Skeletal muscle cell (primary cell): ENCODE measurements around the gene SLX1A.
"Not testable (repeated sequence)": the region's sequence is repeated elsewhere in the genome, so short reads cannot be mapped to it uniquely, and the experiment has no call there.

ENCODE experiments used
- DNase-seq: peaks from one replicate; pipeline ENCODE4 v3.0.0-alpha.2; 2010; ENCODE audit warnings: low read depth
- H3K4me3 ChIP-seq: 2 replicates; pipeline ENCODE4 v1.5.1; 2011; ENCODE audit warnings: low read depth, mild to moderate bottlenecking, control low read depth, low read length, moderate library complexity

SLX1A gene

DNA sequence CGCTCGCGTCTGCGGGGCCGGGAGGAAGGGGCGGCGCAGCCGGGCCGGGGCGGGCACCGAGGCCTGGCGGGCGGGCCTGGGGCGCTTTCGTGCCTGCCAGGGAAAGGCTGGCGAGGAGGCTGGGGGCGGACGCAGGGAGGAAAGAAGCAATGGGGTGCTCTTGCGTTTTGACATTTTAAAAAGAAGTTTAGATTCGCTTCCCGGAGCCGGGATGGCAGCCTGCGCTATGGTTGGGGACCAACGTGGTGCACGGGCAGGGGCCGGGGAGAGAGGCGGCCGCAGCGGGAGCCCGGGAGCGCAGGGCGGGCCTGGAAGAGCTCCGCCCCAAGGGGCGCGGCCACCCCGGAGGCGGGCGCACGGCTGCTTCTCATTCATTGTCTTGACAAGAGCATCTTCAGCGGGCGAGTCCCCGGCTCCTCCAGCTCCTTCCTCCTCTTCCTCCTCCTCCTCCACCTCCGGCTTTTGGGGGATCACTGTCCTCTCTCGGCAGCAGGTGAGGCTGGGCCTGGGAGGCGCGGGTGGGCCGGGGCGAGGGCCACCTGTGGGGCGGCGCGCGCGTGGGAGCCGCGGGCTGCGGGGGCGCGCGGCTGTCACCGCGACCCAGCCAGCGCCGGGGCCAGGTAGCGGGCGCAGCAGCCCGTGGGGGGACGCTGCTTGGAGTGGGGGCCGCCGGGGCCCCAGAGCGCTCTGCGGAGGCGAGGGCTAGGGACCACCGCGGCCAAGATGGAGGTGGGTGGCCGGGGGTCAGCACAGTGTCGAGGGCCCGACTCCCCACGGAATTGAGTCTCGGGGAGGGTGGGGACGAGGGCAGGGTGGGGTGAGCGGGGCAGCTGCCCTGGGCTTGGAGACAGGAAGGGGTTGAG is 10.2 kb upstream of the SLX1A start, which contains the start of gene CORO1A:
TSS of gene CORO1A (plus strand) at position 370 of the 863 bp plus-strand sequence. CDS start 1,608 bp downstream, outside the sequence.
- peak; percentile 25 for DNase-seq

DNA sequence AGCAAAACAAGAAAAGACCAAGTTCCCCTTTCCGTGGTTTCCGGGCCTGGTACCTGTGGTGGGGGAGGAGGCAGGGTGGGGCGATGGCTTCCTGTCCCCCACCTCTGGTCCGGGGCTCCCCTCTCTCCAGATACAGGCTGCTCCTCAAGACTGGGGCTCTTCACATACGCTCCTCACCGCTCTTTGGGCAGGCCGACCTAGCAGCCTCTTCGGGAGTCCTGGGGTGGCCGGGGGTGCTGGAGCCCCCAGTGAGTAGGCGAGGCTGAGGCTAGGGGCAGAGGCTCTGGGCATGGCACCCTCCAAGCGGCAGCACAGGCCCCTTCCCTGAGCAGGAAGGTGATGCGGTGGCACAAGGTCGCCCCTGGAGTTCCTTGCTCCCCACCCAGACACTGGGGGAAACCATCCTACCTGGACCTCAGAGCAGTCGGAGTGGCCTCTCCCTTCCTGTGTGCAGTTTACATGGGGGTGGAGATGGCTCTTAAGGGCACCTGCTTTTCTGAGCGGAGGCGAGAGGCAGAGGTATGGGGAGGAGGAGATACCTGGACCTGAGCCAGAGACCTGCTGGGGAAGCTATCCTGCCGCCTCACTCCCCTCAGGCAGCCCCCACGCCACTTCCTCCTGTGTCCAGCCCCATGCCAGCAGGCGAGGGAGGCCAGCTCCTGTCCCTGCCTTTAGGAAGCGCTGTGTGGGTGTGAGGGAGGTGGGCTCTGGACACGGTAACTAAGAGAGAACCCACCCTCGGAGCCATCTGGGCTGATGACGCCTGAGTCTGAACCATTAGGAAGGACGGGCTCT is 9.4 kb upstream of the SLX1A start:
- no peak for DNase-seq
- H3K4me3 ChIP-seq, result peak overlapping the region; percentile 55

More for the DNA sequence above, 10.2 kb upstream of the SLX1A start, which contains the start of gene CORO1A:
- peak within 1 kb of the TSS; percentile 55 for H3K4me3 ChIP-seq

DNA sequence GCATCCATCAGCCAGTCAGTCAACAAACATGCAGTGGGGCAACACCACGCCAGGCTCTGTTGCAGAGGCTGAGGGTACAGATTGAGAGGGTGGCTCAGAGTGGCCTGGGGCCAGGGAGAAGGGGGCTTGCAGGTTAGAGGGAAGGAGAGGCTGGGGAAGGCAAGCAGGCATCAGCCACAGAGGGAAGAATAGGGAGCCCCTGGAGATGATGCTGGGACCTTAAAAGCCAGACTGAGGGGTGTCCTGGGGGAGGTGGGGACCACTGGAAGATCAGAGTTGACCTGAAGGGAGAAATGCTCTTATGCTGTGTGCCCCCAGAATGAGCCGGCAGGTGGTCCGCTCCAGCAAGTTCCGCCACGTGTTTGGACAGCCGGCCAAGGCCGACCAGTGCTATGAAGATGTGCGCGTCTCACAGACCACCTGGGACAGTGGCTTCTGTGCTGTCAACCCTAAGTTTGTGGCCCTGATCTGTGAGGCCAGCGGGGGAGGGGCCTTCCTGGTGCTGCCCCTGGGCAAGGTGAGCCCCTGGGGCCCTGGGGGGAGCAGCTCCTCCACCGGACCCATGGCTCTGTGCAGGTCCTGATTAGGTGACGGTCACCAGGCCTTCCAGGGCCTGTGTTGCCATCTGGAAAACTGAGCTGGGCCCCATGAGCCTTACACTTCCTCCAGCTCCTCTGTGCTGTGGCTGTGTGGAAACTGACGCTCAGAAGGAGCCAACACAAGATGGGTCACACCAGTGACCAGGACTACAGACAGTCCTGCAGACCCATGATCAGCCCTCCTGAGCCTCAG is 8.6 kb upstream of the SLX1A start:
- DNase-seq, result no peak
- H3K4me3 ChIP-seq, result no peak overlapping the region

DNA sequence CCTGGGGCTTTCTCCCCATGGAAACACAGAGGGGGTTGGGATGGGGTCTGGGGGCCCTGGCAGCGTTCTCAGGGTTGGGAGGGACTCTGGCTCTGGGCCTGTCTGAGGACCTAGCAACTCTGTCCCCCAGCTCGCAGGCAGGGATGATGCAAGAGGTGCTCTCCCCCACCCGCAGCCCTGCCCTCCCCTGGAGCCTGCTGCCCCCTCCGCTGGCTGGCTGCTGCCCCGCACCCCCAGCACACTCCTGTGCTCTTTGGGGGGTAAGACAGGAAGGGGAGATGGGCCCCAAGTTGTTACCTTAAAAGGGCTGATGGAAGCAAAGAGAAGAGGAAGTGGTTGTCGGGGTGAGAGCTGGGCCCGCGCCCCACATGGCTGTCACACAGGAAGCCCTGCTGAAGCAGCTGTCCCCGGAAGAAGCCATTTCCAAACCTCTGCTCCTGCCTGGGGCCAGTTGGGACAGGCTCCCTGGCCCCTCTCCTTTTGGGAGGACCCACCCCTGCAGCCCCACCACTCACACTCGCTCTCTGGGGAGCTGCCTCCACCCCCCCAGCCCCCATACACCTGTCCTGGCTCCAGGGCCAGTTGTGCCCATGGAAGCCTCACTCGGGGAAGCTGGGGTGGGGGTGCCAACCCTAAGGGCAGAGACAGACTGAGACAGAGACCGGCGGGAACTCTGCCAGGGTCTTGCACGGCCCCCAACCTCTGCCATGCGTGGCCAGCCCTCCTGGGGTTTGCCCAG is 7.8 kb upstream of the SLX1A start:
- no peak for DNase-seq
- no peak overlapping the region for H3K4me3 ChIP-seq

DNA sequence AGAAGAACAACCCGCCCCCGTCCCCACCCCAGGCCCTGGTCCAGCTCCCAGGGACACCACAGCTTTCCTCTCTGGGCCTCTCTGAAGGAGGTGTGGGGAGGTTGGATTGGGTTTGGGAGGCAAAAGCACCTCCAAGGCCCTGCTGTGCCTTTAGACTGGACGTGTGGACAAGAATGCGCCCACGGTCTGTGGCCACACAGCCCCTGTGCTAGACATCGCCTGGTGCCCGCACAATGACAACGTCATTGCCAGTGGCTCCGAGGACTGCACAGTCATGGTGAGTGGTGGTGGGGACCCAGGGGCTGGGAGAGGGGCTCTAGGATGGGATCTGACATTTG is 7.3 kb upstream of the SLX1A start:
- H3K4me3 ChIP-seq, result no peak overlapping the region
- no peak for DNase-seq

DNA sequence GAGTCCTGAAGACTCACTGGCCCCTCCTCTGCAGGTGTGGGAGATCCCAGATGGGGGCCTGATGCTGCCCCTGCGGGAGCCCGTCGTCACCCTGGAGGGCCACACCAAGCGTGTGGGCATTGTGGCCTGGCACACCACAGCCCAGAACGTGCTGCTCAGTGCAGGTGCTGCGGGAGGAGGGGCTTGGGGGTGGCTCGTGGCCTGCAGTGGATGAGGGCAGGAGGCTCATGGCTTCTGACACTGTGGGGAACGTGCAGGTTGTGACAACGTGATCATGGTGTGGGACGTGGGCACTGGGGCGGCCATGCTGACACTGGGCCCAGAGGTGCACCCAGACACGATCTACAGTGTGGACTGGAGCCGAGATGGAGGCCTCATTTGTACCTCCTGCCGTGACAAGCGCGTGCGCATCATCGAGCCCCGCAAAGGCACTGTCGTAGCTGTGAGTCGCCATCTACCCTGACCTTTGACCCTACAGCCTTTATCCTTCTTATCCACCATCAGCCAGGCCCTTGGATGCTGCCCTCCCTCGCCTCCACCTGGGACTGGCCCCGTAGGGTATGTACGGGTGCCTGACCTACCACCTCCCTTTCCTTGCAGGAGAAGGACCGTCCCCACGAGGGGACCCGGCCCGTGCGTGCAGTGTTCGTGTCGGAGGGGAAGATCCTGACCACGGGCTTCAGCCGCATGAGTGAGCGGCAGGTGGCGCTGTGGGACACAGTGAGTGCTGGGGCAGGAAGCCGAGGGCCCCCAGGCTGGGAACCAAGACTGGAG is 6.7 kb upstream of the SLX1A start:
- no peak for DNase-seq
- H3K4me3 ChIP-seq, result no peak overlapping the region

DNA sequence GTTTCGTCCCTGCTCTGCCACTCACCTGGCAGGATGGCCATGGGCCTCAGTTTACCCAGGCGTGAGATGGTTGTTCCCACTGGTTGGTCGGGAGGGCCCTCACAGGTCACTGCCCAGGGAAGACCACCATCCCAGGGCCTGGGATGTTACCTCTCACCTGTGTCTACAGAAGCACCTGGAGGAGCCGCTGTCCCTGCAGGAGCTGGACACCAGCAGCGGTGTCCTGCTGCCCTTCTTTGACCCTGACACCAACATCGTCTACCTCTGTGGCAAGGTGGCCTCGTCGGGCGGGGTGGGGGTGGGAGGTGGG is 6.2 kb upstream of the SLX1A start:
- no peak overlapping the region for H3K4me3 ChIP-seq
- no peak for DNase-seq

DNA sequence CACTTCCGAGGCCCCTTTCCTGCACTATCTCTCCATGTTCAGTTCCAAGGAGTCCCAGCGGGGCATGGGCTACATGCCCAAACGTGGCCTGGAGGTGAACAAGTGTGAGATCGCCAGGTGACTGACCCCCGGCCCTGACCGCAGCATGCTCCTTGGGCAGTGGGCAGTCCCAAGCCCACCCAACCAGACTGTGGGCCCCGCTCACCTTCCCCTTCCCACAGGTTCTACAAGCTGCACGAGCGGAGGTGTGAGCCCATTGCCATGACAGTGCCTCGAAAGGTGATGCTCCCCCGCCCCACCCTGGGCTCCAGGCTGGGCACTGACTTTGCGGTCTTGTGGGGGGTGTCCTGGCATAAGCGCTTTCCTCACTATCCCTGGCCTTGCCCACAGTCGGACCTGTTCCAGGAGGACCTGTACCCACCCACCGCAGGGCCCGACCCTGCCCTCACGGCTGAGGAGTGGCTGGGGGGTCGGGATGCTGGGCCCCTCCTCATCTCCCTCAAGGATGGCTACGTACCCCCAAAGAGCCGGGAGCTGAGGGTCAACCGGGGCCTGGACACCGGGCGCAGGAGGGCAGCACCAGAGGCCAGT is 5.6 kb upstream of the SLX1A start:
- no peak for DNase-seq

DNA sequence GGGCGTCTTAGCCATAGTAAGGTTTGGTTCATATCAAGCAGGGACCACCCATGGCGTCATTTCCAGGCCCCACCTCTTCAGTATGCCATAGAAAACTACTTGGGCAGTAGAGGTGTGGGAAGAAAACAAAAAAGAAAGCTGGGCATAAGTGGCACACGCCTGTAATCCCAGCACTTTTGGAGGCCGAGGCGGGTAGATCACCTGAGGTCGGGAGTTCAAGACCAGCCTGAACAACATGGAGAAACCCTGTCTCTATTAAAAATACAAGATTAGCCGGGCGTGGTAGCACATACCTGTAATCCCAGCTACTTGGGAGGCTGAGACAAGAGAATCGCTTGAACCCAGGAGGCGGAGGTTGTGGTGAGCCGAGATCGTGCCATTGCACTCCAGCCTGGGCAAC is 2.5 kb upstream of the SLX1A start:
- not testable (repeated sequence) for H3K4me3 ChIP-seq, DNase-seq

More for the DNA sequence above, 5.6 kb upstream of the SLX1A start:
- no peak overlapping the region for H3K4me3 ChIP-seq

DNA sequence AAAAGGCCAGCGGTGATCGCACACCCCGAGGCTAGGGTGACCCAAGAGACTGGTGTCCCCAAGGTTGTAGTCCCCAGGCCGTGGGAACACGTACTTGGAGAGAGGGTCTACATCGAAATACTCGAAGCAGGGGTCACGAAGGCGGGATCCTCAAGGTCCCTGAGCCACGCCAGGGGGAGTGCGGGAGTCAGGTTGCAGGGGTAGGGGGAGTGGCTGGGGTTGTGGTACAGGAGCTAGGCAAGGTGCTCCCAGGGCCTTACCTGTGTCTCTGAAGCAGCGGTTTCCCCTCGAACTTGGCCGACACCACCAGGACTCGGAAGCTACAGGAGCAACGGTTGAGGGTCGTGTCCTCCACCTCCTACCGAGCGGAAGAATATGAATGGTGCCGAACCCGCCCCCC is 577 bp upstream of the SLX1A start:
- not testable (repeated sequence) for DNase-seq, H3K4me3 ChIP-seq

DNA sequence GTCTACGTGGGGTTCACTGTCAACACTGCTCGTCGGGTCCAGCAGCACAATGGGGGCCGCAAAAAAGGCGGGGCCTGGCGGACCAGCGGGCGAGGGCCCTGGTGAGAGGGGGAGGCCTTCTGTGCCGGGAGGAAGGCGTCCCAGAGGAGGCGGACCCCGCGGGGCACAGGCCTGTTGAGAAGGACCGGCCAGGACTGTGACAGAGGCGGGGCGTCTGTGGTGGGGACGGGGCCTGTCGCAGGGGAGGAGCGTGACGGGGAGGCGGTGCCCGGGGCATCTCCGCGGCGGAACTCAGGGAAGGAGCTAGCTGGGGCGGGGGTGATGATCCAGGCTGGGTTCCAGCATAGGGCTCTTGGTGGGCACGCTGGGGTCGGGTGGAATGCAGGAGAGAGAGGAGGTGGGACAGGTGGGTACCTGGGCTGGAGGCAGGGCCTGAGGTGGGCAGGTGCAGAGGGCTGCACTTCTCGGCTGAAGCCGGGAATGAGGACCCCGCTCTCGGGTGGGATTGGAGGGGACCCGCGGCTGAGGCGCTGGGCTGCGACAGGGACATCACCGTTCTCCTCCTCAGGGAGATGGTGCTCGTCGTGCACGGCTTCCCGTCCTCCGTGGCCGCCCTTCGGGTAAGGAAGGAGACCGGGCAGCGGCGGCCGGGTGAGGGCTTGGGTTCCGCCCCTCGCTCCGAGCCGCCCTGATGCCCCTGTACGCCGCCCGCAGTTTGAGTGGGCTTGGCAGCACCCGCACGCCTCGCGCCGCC is 674 bp downstream of the SLX1A start:
- DNase-seq, result not testable (repeated sequence)
- peak overlapping the region; percentile 44 for H3K4me3 ChIP-seq

DNA sequence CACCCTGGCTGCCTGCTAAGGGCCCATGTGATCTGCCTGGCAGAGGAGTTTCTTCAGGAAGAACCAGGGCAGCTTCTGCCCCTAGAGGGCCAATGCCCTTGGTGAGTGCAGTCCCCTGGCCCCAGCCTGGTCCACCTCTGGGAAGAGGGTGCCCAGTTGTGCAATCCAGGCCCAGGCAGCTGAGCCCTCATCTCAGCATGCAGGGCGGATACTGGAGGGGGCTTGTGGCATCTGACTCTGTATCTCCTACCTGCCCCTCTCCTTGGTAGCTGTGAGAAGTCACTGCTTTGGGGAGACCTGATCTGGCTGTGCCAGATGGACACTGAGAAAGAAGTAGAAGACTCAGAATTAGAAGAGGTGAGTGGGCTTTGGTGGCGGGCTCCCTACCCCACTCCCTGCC is 3.3 kb downstream of the SLX1A start:
- not testable (repeated sequence) for H3K4me3 ChIP-seq, DNase-seq

DNA sequence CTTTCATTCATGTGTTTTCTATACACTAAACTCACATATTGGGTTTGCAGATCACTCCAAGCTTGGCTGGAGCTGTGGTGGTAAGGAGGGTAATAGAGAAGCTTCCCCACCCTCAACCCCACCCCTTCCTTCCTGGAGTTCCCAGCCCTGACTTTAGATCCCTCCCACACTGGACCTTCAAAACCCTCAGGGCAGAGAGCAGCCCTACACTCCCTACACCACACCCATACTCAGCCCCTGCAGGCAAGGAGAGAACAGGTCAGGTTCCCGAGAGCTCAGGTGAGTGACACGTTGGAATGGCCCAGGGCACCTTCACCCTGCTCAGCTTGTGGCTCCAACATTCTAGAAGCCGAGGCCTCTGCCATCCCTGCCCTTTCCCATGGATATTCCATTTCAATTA is 5.4 kb downstream of the SLX1A start, which contains the start of gene SULT1A3:
TSS of gene SULT1A3 (plus strand) at position 207 of the 400 bp plus-strand sequence. CDS start 1,474 bp downstream, outside the sequence.
- not testable (repeated sequence) for H3K4me3 ChIP-seq, DNase-seq

DNA sequence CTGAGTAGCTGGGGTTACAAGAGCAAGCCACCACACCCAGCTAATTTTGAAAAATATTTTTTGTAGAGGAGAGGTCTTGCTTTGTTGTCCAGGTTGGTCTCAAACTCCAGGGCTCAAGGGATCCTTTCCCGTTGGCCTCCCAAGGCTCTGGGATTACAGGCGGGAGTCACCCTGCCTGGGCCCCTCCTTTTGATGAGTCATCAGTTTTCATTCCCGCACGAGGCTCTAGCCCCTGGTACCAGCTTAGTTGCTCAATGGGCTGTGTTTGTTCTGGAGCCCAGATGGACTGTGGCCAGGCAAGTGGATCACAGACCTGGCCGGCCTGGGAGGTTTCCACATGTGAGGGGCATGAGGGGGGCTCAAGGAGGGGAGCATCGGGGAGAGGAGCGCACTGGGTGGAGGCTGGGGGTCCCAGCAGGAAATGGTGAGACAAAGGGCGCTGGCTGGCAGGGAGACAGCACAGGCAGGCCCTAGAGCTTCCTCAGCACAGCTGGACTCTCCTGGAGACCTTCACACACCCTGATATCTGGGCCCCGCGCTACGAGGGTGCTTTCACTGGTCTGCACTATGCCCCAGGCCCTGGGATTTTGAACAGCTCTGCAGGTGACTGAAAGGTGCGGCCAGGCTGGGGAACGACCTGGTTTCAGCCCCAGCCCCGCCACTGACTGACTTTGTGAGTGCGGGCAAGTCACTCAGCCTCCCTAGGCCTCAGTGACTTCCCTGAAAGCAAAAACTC is 6.1 kb downstream of the SLX1A start:
- not testable (repeated sequence) for H3K4me3 ChIP-seq, DNase-seq

DNA sequence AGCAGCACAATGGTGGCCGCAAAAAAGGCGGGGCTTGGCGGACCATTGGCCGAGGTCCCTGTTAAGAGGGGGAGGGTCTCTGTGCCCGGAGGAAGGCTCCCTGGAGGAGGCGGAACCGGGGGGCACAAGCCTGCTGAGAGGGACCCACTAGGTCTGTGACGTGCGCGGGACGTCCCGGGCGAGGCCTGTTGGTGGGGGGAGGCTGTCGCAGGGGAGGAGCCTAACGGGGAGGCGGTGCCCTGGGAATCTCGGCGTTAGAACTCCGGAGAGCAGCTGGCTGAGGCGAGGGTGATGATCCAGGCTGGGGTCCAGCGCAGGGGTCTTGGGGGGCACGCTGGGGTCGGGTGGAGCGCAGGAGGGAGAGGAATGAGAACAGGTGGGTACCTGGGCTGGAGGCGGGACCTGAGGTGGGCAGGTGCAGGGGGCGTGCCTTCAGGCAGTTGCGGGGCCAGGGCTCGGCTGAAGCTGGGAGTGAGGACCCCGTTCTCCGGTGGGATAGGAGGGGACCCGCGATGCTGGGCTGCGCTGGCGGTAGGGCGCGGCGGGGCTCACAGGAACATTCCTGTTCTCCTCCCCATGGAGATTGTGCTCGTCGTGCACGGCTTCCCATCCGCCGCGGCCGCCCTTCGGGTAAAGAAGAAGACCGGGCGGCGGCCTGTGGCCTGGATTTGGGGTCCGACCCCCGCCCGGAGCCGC is 12.0 kb downstream of the SLX1A start:
- H3K4me3 ChIP-seq, result peak overlapping the region; percentile 42
- not testable (repeated sequence) for DNase-seq

DNA sequence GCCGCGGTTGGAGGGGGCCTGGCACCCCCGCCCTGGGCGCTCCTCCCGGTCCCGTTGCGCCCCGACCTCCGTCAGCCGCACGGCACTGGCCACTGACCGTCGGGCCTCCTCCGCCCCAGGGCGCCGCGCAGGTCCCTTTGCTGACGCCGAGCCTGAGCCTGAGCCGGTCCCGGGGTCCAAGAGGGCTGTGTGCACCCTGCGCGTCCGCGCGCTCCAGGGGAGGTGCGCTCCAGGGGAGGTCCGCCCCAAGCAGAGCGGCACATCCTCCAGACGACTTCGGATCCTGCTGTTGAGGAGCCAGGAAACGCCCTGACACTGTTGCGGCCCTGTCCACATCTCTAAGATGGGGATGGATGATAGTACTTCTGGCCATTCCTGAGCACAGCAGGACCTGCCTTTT is 12.6 kb downstream of the SLX1A start:
- peak overlapping the region; percentile 42 for H3K4me3 ChIP-seq
- DNase-seq, result not testable (repeated sequence)
